Fibroblast of skin of right biceps (primary cell): ENCODE measurements around the gene RPN1.
A peak's percentile ranks its signal among the peaks of the same experiment; 100 is the strongest.
"Not testable (repeated sequence)": the region's sequence is repeated elsewhere in the genome, so short reads cannot be mapped to it uniquely, and the experiment has no call there.

ENCODE experiments used
- DNase-seq: peaks from one replicate; pipeline ENCODE4 v3.0.0-alpha.2; 2013

Gene RPN1

DNA sequence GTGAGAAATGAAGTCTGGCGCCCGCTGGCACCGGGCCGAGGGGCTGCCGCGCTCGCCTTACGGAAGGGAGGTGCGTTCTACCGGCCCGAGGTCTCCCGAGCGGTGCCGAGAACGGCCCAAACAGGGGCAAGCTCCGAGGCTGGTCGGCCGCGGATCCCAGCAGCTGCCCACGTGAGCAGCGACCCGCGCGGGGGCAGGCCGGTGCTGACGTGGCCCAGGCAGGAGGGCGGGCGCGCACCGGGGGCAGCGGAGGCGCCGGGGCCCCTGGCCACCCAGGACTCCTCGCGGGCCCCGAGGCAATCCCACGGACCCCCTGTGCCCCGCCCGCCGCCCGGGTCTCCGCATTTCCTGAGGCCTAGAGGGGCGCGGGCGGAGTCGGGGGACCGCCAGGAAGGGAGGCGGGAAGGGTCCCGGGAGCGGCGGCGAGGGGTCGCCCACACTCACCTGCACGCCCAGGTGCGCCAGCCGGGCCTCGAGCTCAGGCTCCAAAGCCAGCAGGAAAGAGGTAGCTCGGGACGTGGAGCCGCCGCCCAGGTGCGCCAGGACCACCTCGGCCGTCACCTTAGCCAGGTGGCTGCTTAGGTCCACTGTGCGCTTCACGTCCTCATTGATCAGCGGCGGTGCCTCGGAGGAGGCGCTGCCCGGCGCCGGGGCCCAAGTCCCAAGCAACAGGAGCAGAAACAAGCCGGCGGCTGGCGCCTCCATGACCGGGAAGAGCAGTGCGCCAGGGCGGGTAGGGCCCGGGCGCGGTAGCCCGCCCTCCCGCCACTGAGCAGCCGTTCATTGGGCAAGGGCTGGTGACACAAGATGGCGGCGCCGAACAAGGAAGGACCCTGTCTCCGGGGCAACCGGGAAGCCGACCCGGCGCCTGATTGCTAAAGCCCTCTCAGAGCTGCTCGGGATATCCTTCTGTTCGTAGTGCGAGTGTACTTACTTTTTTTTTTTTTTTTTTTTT lies at the start of gene RPN1:
TSS of gene RPN1 (minus strand) at position 723 of the 955 bp plus-strand sequence. CDS start at position 705, 18 bp downstream.
- DNase-seq: peak; percentile 95

DNA sequence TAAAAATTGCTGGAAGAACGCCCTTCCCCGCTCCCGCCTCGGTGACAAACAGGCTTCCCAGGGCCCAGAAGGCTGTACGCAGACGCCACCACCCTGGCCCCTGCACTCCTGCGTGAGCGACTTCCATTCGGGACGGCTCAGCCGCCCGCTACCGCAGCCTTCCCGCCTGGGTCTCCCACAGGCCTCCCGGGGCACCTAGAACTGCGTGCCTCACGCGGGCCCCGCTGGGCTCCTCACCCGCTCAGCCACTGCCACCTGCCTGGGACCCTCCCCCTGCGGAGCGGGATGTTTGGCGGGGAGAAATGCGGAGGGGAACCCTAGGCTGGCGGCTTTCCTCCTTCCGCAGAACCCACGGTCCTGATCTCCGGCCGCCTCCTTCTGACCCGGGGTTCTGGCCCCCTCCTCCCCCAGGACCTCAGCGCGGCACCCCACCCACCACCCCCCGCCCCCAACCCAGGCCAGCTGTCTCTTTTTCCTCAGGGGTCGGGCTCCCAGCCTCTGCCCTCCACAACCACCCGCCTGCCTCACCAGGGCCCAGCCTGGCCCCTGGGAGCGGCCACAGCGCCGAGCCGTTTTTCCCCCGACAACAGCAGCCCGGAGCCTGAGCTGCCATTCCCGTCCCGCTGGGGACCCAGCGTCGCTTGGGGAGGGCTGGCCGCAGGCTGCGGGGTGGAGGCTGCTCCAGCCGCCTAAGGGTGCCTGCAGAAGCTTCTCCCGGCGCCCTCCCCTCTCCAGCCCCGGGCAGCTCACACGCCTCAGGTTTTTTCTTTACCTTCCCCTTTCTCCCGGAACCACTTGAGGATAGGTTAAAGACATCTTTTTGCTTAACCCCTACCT lies 47.8 kb upstream of the RPN1 start:
- DNase-seq: peak; percentile 30

DNA sequence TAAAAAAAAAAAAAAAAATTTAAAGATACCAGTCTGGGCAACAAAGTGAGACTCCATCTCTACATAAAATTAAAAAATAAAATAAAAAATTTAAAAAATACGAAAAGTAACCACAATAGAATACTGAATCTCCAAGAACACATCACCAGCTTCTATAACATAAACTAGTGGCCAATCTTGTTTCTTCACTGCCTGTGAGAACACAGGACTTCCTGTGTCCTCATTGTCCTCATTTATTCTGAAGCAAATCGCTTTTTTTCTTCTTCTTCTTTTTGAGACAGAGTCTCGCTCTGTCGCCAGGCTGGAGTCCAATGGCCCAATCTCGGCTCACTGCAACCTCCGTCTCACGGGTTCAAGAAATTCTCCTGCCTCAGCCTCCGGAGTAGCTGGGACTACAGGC lies 46.7 kb upstream of the RPN1 start:
- DNase-seq: no peak

DNA sequence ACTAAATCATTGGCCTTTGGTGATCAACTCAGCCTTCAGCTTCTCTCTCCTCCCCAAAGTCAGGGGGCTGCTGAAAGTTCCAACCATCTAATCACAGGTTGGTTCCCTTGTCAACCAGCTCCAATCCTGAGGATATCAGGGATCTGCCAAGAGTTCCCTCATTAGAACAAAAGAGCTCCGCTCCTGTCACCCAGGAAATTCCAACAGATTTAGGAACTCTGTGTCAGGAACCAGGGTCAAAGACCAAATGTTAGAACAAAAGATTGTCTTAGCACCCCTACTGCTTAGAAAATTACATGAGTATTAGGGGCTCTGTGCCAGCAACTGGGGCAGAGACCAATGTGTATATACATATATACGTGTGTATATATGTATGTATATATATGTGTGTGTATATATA lies 43.1 kb upstream of the RPN1 start:
- DNase-seq: no peak

DNA sequence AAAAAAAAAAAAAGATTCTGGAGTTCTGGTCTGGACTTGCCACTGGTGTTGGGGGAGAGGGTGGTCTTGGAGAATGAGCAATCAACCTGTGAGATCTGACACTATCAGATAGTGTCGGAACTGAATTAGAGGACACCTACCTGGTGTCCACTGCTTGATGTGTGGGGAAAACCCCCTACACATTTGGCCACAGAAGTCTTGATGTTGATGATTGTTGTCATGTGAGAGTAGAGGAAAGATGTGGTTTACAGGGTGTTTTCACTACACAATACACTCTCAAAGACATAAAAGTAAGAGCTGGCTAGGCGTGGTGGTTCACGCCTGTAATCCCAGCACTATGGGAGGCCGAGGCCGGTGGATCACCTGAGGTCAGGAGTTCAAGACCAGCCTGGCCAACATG lies 38.4 kb upstream of the RPN1 start:
- no peak for DNase-seq

DNA sequence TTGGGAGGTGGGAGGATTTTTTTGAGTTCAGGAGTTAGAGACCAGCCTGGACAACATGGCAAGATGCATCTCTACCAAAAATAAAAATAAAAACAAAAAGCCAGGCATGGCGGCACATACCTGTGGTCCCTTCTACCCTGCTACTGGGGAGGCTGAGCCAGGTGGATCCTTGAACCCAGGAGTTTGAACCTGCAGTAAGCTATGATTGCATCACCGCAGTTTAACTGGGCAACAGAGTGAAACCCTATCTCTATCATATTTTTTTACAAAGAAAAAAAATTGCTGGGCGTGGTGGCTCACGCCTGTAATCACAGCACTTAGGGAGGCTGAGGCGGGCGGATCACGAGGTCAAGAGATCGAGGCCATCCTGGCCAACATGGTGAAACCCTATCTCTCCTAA lies 35.8 kb upstream of the RPN1 start:
- no peak for DNase-seq

DNA sequence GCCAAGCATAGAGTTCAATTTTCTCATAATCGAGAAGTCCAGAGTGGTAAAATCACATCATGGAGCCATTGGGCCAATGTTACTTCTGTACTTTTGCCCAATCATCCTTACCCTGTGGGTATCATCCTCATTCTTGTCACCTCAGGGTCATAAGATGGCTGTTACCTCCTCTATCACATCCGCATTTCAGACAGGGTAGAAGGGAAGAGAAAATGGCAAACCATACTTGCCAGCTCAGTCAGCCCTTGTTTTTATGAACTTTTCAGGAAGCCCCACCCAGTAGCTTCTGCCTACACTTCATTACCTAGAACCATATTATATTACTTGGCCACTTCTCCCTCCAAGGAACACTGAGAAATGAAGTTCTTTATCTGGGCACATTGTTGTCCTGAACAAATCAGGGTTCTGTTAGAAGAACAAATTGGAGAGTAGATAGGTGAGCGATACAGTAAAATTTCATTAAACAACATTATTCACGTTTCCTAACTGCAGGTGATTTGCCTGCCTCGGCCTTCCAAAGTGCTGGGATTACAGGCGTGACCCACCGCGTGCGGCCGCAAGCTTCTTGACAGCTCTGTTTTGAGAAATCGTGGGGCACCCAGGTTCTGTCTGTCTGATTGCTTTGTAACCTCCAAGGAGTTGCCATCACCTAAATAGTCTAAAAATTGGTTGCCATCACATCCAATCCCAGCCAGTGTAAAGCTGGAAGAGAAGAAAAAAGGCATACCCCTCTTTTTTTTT lies 34.5 kb upstream of the RPN1 start:
- DNase-seq: no peak

DNA sequence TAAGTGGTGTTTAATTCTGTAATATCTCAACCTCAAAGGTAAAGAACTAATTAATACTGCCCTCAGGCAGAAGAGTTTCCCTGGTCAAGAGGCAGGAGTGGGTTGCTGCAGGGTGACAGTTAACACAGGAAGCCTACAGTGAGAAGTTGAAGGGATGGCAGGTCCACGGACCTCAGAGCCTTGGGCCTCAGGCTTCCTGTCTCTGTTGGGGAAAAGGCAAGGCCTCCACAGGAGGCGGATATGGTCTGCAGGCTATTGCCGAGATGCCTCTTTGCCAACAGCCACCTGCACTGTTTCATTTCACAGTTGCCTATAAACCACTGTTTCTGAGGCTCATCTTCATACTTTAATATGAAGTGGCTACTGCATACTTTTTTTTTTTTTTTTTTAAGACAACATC lies 33.3 kb upstream of the RPN1 start:
- DNase-seq: no peak

DNA sequence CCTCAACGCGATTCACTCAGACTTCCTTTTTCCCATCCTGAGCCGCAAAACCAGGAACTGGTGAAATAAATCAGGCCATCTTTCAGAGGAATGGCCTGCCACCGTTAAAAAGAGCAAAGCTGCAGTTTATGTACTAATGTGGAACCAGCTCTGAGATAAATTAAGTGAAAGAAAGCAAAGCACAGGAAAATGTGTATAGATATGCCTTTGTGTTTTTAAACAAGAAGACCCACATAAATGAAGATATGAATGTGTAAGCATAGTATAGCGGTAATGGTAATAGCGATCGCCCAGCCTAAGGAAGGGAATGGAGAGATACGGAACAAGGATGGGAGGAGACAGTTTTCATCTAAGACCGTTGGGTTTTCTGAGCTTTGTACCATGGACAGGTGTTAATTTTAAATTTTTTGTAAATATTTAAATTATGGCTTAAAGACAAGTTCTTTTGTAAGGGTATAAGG lies 30.8 kb upstream of the RPN1 start:
- DNase-seq: no peak

DNA sequence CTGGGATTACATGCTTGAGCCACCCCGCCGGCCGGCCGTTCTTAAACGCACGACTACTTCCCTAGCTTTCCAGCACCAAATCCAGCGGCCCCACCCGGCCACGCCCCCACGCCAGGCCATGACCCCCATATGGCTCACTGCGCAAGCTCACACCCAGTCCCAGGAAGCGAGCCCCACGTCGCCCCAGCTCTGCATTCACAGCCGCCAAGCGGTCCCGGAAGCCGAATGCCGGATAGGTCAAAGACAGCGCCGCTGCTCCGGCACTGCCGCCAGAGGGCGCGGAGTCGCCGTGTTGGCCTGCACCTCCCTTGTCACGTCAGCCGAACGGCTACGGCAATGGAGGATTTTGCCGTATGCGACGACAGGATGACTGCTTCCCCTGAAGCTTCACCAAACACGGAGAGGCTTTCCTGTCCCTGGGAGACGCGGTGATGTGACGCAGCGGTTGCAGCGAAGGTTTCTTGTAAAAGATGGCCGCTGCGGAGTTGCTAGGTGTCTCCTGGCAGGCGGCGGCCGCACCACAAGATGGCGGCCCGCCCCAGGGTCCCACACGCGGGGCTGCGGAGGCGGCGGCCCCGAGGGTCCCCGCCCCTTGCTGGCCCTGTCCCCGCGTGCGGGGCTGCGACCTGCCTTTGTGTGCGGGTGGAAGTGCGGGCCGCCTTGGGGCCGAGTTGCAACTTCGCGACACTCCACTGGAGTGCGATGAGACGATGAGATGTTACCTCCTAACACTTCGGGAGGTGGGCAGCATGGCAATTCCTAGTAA lies 30.2 kb upstream of the RPN1 start:
- DNase-seq: peak; percentile 98

DNA sequence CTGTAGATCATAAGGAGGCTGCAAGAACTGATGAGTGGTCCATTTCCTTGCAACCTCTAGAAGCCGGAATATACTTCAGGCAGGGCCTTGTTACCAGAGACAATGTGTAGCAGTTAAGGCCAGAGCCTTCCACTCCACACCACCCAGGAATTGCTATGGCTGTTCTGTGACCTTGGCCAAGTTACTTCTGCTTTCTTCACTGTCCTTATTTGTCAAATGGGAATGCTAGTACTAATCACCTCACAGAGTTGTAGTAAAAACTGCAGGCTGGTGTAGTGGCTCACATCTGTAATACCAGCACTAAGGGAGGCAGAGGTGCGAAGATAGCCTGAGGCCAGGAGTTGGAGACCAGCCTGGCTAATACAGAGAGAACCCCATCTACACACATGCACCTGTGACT lies 28.7 kb upstream of the RPN1 start:
- no peak for DNase-seq

DNA sequence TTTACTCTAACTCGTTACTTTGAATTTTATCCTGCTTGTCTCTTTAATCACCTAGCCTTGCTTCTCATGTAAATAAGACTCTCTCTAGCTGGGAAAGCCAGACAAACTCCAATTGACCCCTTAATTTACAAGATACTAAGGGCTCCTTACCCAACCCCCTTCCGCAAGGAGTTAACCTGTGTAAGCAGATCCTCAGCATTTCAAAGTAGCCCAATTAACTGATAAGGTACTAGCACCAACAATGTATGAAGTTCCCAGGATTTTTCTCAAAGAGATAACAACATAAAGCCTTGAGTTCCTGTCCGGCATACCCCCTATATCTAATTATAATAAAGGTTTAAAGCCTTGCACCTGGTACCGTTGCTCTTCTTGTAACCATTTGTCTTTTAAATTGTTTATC lies 25.2 kb upstream of the RPN1 start:
- not testable (repeated sequence) for DNase-seq

DNA sequence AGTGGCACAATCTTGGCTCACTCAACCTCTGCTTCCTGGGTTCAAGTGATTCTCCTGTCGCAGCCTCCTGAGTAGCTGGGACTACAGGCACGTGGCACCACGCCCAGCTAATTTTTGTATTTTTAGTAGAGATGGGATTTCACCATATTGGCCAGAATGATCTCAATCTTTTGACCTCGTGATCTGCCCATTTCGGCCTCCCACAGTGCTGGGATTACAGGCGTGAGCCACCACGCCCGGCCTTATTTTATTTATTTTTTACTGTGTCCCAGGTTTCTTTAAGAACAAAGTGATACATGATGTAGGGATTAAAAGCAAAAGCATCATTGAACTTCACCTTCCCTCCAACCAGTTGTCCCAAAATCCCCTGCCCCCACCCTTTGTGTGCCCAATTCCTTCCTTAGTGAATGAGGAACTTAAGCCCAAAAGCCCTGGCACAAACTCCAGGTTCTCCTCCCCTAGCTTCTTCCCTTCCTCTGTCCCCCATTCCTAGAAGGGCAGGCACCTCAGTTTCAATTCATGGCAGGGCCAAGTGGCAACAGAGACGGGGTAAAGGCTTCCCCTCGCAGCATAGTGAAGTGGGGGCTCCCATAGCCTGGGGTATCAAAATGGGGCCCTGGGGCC lies 23.7 kb upstream of the RPN1 start:
- DNase-seq: no peak

DNA sequence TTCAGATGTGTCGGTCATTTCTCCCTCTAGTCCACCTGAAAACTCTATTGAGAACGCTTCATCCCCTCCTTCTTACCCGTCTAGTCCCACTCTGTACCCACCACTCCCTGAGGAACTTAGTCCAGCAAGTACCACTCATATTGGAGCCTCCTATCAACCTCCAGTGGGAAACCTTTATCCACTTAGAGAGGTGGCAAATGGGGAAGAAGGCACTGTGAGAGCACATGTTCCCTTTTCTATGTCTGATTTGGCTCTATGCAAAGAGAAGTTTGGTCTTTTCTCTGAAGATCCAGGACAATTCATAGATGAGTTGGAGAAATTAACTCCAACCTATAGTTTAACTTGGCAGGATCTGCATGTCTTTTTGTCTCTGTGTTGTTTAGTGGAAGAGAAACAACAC lies 17.0 kb upstream of the RPN1 start:
- no peak for DNase-seq

DNA sequence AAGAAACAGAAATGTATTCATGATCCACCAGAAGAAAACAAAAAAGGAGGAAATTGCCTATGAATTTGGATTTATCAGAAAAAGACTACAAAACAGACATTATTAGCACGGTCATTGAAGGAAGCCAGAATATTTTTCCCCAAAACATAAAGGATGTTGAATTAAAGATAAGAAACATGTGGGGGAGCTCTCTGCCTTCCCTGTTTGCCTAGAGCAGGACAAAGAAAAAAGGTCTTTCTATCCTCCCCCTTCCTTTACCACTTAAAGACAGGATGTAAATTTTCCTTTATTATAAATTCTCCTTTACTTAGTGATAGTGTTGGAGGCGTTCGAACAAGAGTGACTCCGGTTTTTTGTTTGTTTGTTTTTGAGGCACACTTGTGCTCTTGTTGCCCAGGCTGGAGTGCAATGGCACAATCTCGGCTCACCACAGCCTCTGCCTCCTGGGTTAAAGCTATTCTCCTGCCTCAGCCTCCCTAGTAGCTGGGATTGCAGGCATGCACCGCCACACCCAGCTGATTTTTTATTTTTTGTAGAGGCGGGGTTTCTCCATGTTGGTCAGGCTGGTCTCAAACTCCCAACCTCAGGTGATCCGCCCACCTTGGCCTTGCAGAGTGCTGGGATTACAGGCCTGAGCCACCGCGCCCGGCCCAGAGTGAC lies 14.9 kb upstream of the RPN1 start:
- no peak for DNase-seq

DNA sequence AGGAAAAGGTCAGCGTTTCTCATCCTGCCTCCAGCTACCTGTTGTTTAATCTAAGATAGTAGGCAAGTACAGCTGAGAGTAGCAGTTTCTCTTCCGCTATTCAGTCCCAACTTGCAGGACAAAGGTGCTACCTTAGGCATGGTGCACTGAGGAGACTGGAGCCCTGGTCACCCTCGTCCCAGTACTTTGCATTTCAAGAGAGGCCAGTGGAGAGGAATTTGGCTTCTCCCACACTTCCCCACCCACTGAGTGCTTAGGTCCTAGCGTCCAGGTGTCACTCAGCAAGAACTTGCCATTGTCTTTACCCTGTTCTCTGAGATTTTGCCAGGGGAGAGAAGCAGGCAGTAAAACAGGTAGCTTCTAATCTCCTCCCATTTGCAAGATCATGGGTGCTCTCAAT lies 12.5 kb upstream of the RPN1 start:
- no peak for DNase-seq

DNA sequence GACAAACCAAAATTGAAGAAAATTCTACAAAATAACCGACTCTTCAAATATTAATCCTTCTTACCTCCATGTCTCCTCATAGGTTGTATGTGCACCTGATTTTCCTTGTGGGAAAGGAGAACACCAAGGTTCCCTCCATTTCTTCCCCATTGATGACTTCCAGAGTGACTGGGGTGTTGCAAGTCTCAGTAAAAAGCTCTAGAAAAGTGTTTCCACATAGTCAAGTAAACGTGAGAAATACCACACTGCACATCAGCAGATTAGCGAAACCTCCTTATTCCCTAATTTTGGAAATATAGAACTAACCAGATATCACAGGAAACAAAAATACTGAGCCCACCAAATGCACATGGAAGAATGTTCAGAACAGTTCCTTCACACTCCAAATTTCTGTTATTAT lies 4.9 kb upstream of the RPN1 start:
- no peak for DNase-seq

DNA sequence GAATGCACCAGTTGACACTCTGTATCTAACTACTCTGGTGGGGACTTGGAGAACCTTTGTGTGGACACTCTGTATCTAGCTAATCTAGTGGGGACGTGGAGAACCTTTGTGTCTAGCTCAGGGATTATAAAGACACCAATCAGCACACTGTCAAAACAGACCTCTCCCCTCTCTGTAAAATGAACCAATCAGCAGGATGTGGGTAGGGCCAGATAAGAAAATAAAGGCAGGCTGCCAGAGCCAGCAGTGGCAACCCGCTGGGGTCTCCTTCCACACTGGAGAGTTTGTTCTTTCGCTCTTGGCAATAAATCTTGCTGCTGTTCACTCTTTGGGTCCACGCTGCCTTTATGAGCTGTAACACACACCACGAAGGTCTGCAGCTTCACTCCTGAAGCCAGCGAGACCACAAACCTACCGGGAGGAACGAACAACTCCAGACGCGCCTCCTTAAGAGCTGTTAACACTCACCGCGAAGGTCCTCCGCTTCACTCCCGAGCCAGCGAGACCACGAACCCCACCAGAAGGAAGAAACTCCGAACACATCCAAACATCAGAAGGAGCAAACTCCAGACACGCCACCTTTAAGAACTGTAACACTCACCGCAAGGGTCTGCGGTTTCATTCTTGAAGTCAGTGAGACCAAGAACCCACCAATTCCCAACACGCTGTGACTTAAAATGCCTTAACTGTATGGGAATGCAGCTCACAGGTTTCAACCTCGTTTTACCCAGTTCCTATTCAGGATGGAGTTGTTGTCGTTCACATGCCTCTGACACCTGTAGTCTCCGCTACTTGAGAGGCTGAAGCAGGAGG lies 3.6 kb upstream of the RPN1 start:
- peak; percentile 4 for DNase-seq

DNA sequence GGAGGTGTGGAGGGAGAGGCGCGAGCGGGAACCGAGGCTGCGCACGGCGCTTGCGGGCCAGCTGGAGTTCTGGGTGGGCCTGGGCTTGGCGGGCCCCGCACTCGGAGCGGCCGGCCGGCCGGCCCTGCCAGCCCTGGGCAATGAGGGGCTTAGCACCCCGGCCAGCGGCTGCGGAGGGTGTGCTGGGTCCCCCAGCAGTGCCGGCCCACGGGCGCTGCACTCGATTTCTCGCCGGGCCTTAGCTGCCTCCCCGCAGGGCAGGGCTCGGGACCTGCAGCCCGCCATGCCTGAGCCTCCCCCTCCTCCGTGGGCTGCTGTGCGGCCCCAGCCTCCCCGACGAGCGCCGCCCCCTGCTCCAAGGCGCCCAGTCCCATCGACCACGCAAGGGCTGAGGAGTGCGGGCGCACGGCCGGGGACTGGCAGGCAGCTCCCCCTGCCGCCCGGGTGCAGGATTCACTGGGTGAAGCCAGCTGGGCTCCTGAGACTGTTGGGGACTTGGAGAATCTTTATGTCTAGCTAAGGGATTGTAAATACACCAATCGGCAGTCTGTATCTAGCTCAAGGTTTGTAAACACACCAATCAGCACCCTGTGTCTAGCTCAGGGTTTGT lies 2.9 kb upstream of the RPN1 start:
- not testable (repeated sequence) for DNase-seq
